D721Med (cell line): ENCODE measurements around the gene PLEKHA4.

Experiments used
- DNase-seq: peaks from one replicate; pipeline ENCODE4 v3.0.0; 2011; ENCODE audit warnings: low spot score; ENCODE audit not compliant: insufficient read length
- FAIRE-seq: peaks from 2 replicates; lab custom pipeline; 2011; peaks lifted over from hg19 to GRCh38; lab: Jason Lieb, UNC
- CTCF ChIP-seq: IDR thresholded peaks from 2 replicates; pipeline ENCODE4 v1.5.1; 2012; ENCODE audit warnings: mild to moderate bottlenecking, control low read depth; ENCODE audit not compliant: insufficient read depth; ENCODE audit errors: missing control alignments

PLEKHA4 gene

GRCh38 chr19:48810151-48810550 lies 58.3 kb downstream of the PLEKHA4 start:
- TF ChIP-seq CTCF = no peak
- FAIRE-seq = no peak
- no peak for DNase-seq

DNA sequence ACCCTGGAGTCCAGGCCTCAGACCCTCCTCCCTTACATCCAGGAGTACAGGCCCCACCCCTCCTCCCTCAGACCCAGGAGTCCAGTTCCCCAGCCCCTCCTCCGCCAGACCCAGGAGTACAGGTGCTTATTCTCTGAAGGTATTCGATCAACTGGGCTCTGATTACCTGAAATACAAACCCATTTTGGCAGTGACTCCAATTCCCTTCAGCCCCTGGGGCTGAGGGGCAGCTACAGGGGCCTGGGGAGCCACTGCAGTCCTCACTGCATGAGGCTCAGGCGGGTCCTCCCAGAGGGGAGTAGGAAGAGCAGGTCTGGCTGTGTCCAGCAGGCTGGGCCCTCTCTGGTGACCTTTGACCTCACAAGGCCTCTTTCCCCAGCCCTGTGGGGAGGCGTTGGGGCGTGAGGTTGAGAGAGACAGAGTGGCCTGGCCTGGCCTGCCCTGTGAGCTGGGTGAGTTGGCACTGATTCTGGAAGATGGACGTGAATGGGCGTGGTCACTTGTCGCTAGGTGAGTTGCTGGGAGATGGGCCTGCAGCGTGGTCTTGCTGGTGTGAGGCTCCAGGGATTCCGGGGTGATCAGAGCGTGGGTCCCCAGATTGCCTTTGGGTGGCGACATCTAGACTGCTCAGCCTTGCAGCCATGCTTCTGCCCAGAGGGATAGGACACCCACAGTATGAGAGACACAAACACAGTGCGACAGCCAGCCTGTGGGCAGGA lies 60.7 kb downstream of the PLEKHA4 start:
- TF ChIP-seq CTCF = peak; percentile 2
- FAIRE-seq (no peak), DNase-seq (no peak)

- no peak for FAIRE-seq
- TF ChIP-seq CTCF = no peak
- DNase-seq = no peak
These were observed 61.4 kb downstream of the PLEKHA4 start for GRCh38 chr19:48806818-48807589.

DNA sequence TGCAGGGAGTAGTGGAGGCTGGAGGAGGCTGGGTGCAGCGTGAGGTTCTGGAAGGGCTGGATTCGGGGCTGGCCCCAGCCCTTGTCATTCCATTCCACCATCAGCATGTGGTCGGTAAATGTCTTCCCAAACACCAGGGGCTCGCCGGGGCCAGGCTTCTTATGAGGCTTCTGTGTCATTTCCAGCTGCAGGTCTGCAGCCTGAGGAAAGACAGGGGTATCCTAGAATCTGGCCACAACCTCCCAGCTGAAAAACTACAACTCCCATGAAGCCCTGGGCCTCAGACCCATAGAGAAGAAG lies 61.9 kb downstream of the PLEKHA4 start:
- no peak for TF ChIP-seq CTCF
- FAIRE-seq = no peak
- peak; percentile 75 for DNase-seq

GRCh38 chr19:48805452-48805851 lies 63.0 kb downstream of the PLEKHA4 start:
- no peak for FAIRE-seq
- no peak for DNase-seq
- TF ChIP-seq CTCF = no peak

DNA sequence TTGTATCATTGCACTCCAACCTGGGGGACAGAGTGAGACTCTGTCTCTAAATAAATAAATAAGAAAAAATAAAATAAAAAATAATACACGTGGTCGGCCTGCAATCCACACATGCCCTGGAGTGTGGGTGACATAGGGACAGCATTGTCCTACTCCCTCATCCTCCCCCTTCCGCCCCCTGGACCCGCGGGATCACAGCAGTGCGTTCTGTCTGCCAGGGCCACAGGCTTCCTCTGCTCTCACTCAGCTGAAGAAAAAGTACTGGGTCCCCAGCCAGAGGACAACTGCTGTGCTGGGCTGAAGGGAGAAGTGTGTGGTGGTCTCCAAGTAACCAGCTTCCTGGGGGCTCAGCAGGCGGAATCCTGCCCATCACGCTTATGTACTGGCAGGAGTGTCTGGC lies 63.9 kb downstream of the PLEKHA4 start:
- DNase-seq (no peak), FAIRE-seq (no peak)
- TF ChIP-seq CTCF = no peak

DNA sequence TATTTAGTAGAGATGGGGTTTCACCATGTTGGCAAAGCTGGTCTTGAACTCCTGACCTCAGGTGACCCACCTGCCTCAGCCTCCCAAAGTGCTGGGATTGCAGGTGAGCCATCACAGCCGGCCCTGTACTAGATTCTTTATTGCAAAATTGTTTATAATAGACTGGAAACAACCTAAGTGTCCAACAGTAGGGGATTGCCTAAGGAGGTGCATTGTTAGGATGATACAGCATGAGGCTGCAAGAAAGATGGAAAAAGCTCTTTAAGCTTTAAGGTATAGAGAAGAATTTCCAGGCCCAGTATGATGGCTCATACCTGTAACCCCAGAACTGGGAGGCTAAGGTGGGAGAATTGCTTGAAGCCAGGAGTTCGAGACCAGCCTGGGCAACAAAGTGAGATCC lies 65.8 kb downstream of the PLEKHA4 start:
- no peak for TF ChIP-seq CTCF
- no peak for FAIRE-seq

More for the DNA sequence above, 65.8 kb downstream of the PLEKHA4 start:
- no peak for DNase-seq
